ENCODE measurements around the gene PAX2. TPM values are rescaled to one million over a fixed set of nuclear protein-coding genes. Genes with fewer than 3 reads are reported as not detected.

PAX2 gene
- total RNA-seq, 1 experiment from 2014 or later: not detected

- Histone ChIP-seq H3K23me2 (ENCODE audit: insufficient read length, low read depth, low read length, poor library complexity, severe bottlenecking) (no peaks in the 10 kb centered on the region), H3K18ac (ENCODE audit: insufficient read length, low read depth, low read length) (no peak overlapping the region), H4K20me1 (ENCODE audit: control insufficient read depth, insufficient read depth, insufficient read length) (no peaks in the 10 kb centered on the region), H3K79me1 (ENCODE audit: insufficient read depth, low read depth, low read length, poor library complexity, severe bottlenecking) (no peaks in the 10 kb centered on the region), H3K27ac (ENCODE audit: insufficient read length, low read depth, low read length) (no peak overlapping the region), H2BK12ac (ENCODE audit: insufficient read length, low read depth, low read length) (no peak overlapping the region), H3K9me3 (ENCODE audit: control insufficient read depth, low read depth, low read length) (no peaks in the 10 kb centered on the region), H3K79me2 (ENCODE audit: insufficient read depth, low read length) (no peaks in the 10 kb centered on the region), H2AK5ac (ENCODE audit: insufficient read length, low read length) (no peak overlapping the region), H3K4me1 (ENCODE audit: insufficient read depth, low read length) (peaks cover 6% of the 10 kb centered on the region), H3K23ac (ENCODE audit: insufficient read length, low read depth, low read length) (no peak overlapping the region), H2AFZ (ENCODE audit: low read length) (no peak overlapping the region), H3K4ac (ENCODE audit: low read depth, low read length) (no peak overlapping the region), H3T11ph (ENCODE audit: low read length) (no peak overlapping the region), H3K56ac (ENCODE audit: insufficient read length, low read depth, low read length) (no peak overlapping the region), H3K9ac (ENCODE audit: extremely low read depth, insufficient read length, low read length) (no peak overlapping the region), H2BK20ac (ENCODE audit: low read depth, low read length, poor library complexity, severe bottlenecking) (no peak overlapping the region), H4K8ac (replicated peaks; ENCODE audit: insufficient read length, low read depth, low read length) (no peak overlapping the region), H4K5ac (ENCODE audit: insufficient read length, low read depth, low read length) (no peak overlapping the region), H4K91ac (ENCODE audit: insufficient read length, low read depth, low read length) (no peak overlapping the region), H3K14ac (ENCODE audit: insufficient read depth, low read length) (no peak overlapping the region), H3K4me2 (ENCODE audit: insufficient read depth, insufficient read length, low read length) (no peak overlapping the region), H2BK15ac (ENCODE audit: low read depth, low read length) (no peak overlapping the region), H2BK5ac (ENCODE audit: insufficient read length, low read length) (no peak overlapping the region), H2BK120ac (ENCODE audit: low read depth, low read length, poor library complexity, severe bottlenecking) (no peak overlapping the region), H3K27me3 (ENCODE audit: insufficient read depth, low read length) (no peaks in the 10 kb centered on the region)
- Mint-ChIP-seq H3K27me3 (ENCODE audit: low read depth) (peaks cover 65% of the 10 kb centered on the region), H3K36me3 (ENCODE audit: insufficient read depth in 1 of 3, low read depth in 3 of 3) (peaks cover 0 to 2% (median 0%) of the 10 kb centered on the region in 3 experiments; a peak in 4 of 7 replicates), H3K27ac (no peak overlapping the region), H3K4me1 (peaks cover 22 to 26% of the 10 kb centered on the region in 2 experiments), H3K4me3 (no peak overlapping the region), H3K9me3 (peaks cover 0 to 2% of the 10 kb centered on the region in 2 experiments; a peak in 2 of 5 replicates)
- TF ChIP-seq CTCF (conservative IDR thresholded peaks at IDR 0.05): no peak
- WGBS (ENCODE audit: extremely low coverage, insufficient read length, low lambda C conversion rate): no CpG with 5 or more reads among the region's 6 CpGs
- no peak for DNase-seq
Observed at GRCh38 chr10:100774876-100775275, 29.5 kb downstream of the PAX2 start.
